ENCODE measurements around the gene DIAPH2. TPM values are rescaled to one million over a fixed set of nuclear protein-coding genes. Genes with fewer than 3 reads are reported as not detected.

The DIAPH2 gene
- total RNA-seq, 1 experiment from 2014 or later, result 10.9 TPM

- RAD21 ChIA-PET (ENCODE audit: low non-redundant PET in 1 of 2, low total read pairs in 2 of 2, uncharacterized antibody in 2 of 2, unreplicated experiment in 2 of 2), result no interaction called here
- H3K27ac ChIP-seq (ENCODE audit: low read depth, low read length), result no peak overlapping the region
- H3K9me3 ChIP-seq (ENCODE audit: control insufficient read depth in 1 of 2, insufficient read depth in 1 of 2, low read depth in 1 of 2, low read length in 2 of 2), result no peaks in the 10 kb centered on the region
- POLR2A ChIA-PET, result no interaction called here
- TF ChIP-seq ZBTB33 (IDR thresholded peaks at IDR 0.05; ENCODE audit: extremely low read depth, insufficient replicate concordance, low read length) (no peak), TCF7L2 (IDR thresholded peaks at IDR 0.05; ENCODE audit: borderline replicate concordance, extremely low read depth, insufficient read depth, insufficient read length) (peak; percentile 61), ATF3 (IDR thresholded peaks at IDR 0.05) (no peak), FOSL1 (IDR thresholded peaks at IDR 0.05; ENCODE audit: low read depth) (peak; percentile 43; the same call in 1 of the 2 replicates), ZFX (IDR thresholded peaks at IDR 0.05) (no peak), SIN3A (IDR thresholded peaks at IDR 0.05; ENCODE audit: low read depth) (no peak), YY1 (IDR thresholded peaks at IDR 0.05; ENCODE audit: extremely low read depth, insufficient replicate concordance, low read depth, low read length) (no peak), REST (IDR thresholded peaks at IDR 0.05; ENCODE audit: low read depth) (no peak), CEBPB (IDR thresholded peaks at IDR 0.05; ENCODE audit: low read depth) (no peak), SRF (IDR thresholded peaks at IDR 0.05; ENCODE audit: low read depth) (no peak), JUND (IDR thresholded peaks at IDR 0.05) (peak; percentile 30; the same call in 1 of the 2 replicates), ZNF274 (IDR thresholded peaks at IDR 0.05; ENCODE audit: low read depth, low read length) (no peak), ELF1 (IDR thresholded peaks at IDR 0.05; ENCODE audit: borderline replicate concordance, low read depth) (no peak), EGR1 (IDR thresholded peaks at IDR 0.05; ENCODE audit: low read depth) (no peak)
- H4K20me1 ChIP-seq (ENCODE audit: insufficient read depth), result no peaks in the 10 kb centered on the region
- no TSS peak for BruUV-seq (replicated peaks)
- intact Hi-C loops (cut with micrococcal nuclease), result no loop called here
- CTCF ChIA-PET, result no interaction called here
- H3K27me3 ChIP-seq (ENCODE audit: insufficient read depth, low read length), result no peaks in the 10 kb centered on the region
- H3K4me1 ChIP-seq (ENCODE audit: control insufficient read depth in 1 of 2, insufficient read depth in 2 of 2, low read length in 2 of 2), result peaks cover 0 to 11% of the 10 kb centered on the region in 2 experiments; a peak in 2 of 4 replicates
- no peak overlapping the region for H2AFZ ChIP-seq (ENCODE audit: low read depth, low read length, poor library complexity, severe bottlenecking)
- ATAC-seq, result peak; percentile 71
- H3K9ac ChIP-seq (ENCODE audit: low read length), result no peak overlapping the region
- H3K79me2 ChIP-seq (ENCODE audit: insufficient read depth, low read length), result no peaks in the 10 kb centered on the region
- no peaks in the 10 kb centered on the region for H3K36me3 ChIP-seq (ENCODE audit: control insufficient read depth in 1 of 2, insufficient read depth in 2 of 2, low read length in 2 of 2)
- no peaks in the 10 kb centered on the region for H3K9me2 ChIP-seq (ENCODE audit: insufficient read depth)
- peak; percentile 2 for DNase-seq (ENCODE audit: low read depth, low spot score)
- H3K4me3 ChIP-seq (replicated peaks in 1 of 2; ENCODE audit: low read depth in 1 of 2, low read length in 2 of 2), result no peak overlapping the region
- H3K4me2 ChIP-seq (ENCODE audit: low read length), result peak overlapping the region; percentile 25
Measured at GRCh38 chrX:97547877-97548578, 863.4 kb downstream of the DIAPH2 start.

All from HCT116 (cell line).